ENCODE measurements around the gene MED12L. TPM values are rescaled to one million over a fixed set of nuclear protein-coding genes. Genes with fewer than 3 reads are reported as not detected.

Gene MED12L
- total and polyA plus RNA-seq, 4 experiments from 2014 or later, result 0.35 to 0.78 TPM; not detected in 2

DNA sequence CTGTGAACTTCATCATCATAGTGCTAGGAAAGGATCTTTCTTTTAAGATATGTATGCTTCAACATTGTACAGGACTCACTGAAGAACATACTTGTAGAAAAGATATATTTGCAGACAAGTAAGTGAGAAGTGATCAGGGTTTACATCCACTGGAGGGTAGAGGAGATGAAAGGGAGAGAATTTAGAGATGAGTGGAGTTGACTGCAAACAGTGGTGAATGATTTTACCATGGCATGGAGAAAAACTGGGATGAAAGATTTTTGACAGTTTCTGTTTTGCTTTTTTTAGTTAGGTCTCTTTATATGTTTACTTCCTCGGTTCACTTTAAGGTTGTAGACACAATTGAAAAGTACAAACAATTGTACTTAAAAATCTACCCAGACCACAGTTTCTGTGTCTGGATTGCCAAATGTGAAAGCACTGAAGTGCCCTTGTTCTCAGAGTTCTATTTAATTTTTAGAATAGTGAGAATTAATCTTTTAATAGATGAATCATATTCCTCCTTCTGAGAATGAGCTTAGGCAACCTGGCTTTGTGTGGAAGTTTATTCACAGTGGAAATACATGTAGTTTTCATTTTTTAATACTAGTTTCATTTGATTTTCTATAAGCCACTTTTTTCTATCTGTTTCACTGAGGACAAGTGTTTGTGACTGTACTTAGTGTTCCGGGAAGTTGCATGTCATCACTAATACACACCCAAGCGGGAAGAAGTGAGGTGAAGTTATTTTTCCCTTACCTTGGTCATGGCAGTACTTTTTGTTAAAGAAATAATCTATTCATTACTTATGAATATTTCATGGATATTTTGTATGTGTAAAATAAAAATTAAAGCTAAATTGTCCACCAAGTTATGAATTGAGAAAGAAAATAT, 119.3 kb downstream of the MED12L start:
- no peaks in the 10 kb centered on the region for H3K9me3 Mint-ChIP-seq
- no peak for DNase-seq
- no peaks in the 10 kb centered on the region for H3K27me3 Mint-ChIP-seq
- intact Hi-C loops (cut with micrococcal nuclease), result loop anchor here (5.0 to 10.0 kb wide), 5 partner anchors 442 to 1960 kb away; partner anchors contain the start of genes EIF2A, PFN2, RAP2B and SERP1
- Histone ChIP-seq H3K4me1 (ENCODE audit: insufficient read depth, low read length) (peaks cover 78% of the 10 kb centered on the region), H3K9me3 (ENCODE audit: control insufficient read depth in 1 of 2, low read length in 2 of 2) (no peaks in the 10 kb centered on the region), H3K27me3 (ENCODE audit: insufficient read depth, low read length) (no peaks in the 10 kb centered on the region), H3K27ac (ENCODE audit: low read depth, low read length) (peak overlapping the region; percentile 43), H3K36me3 (ENCODE audit: insufficient read depth, low read length) (no peaks in the 10 kb centered on the region), H3K4me3 (ENCODE audit: low read length in 2 of 2) (no peak overlapping the region)
- CTCF ChIA-PET (ENCODE audit: partially characterized antibody), result interaction anchor here (1.6 to 1.8 kb wide), 3 partner anchors 33 to 74 kb away, joined by 4 to 6 read pairs (median 5); partner anchors contain the start of gene P2RY14
- peaks cover 8 to 25% of the 10 kb centered on the region in 2 donors for H3K36me3 Mint-ChIP-seq
- H3K4me3 Mint-ChIP-seq, result peak overlapping the region; percentile 45 to 80 (median 74)
- peak overlapping the region; percentile 87 to 97 (median 94) for H3K27ac Mint-ChIP-seq
- POLR2A ChIA-PET (ENCODE audit: partially characterized antibody), result interaction anchor here (0.7 to 10.1 kb wide), 5 partner anchors 21 to 444 kb away, joined by 3 to 118 read pairs (median 4); no protein-coding TSS in a partner anchor
- peaks cover 47 to 95% (median 61%) of the 10 kb centered on the region in 4 donors for H3K4me1 Mint-ChIP-seq

DNA sequence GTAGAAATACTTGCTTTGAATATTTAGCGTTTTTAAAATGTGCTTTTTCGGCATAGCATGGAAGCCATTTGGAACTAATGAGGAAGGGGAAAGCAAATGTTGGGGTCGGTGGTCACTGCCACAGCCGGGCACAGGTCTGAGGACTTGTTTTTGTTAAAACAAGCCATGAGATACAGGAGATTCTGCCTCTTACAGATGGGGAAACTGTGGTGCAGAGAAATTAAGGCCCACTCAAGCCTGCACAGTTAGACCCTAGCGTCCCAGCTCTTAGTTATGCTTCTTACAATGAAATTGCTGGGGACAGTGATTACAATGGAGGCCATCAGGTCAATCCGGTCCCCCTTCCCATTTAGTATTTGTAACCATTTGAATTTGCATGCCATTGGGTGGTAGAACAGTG, 120.0 kb downstream of the MED12L start:
- Mint-ChIP-seq H3K27me3 (no peaks in the 10 kb centered on the region), H3K9me3 (no peaks in the 10 kb centered on the region), H3K36me3 (peaks cover 7 to 22% of the 10 kb centered on the region in 2 donors), H3K4me3 (peak overlapping the region in 7 of 8 donors; percentile 45 to 80 (median 75)), H3K27ac (peak overlapping the region; percentile 88 to 97 (median 94)), H3K4me1 (peaks cover 47 to 95% (median 62%) of the 10 kb centered on the region in 4 donors)
- Histone ChIP-seq H3K4me3 (ENCODE audit: low read length in 2 of 2) (no peak overlapping the region), H3K27me3 (ENCODE audit: insufficient read depth, low read length) (no peaks in the 10 kb centered on the region), H3K36me3 (ENCODE audit: insufficient read depth, low read length) (no peaks in the 10 kb centered on the region), H3K27ac (ENCODE audit: low read depth, low read length) (peak overlapping the region; percentile 43), H3K4me1 (ENCODE audit: insufficient read depth, low read length) (peaks cover 76% of the 10 kb centered on the region), H3K9me3 (ENCODE audit: control insufficient read depth in 1 of 2, low read length in 2 of 2) (no peaks in the 10 kb centered on the region)
- no peak for DNase-seq
- POLR2A ChIA-PET (ENCODE audit: partially characterized antibody), result interaction anchor here (0.7 to 10.1 kb wide), 4 partner anchors 21 to 444 kb away, joined by 3 to 118 read pairs (median 6); no protein-coding TSS in a partner anchor
- intact Hi-C loops (cut with micrococcal nuclease), result loop anchor here (10.0 kb wide), 2 partner anchors 791 to 1959 kb away; partner anchors contain the start of gene RAP2B
- CTCF ChIA-PET (ENCODE audit: partially characterized antibody), result interaction anchor here (1.6 to 3.3 kb wide), 4 partner anchors 22 to 73 kb away, joined by 4 to 23 read pairs (median 6); partner anchors contain the start of gene P2RY14

DNA sequence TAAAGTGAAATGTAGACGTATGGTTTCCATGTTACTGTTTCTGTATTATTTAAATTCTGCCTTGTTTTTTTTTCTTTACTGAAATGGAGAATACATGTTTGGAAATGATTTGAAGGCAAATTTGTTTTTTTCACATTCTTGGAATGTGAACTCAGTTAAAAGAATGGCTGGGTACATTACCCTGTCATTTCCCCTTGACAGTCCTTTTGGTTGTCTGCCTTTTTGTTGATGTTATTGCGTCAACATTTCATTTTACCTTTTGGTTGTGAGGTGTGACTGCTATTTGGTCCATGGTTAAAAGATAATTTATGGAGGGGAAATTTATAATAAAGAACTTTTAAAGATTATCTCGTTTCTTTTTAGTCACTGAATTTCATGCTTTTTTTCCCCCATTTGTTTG, 120.7 kb downstream of the MED12L start:
- no peak overlapping the region for H3K27ac ChIP-seq (ENCODE audit: low read depth, low read length)
- no peaks in the 10 kb centered on the region for H3K9me3 ChIP-seq (ENCODE audit: control insufficient read depth in 1 of 2, low read length in 2 of 2)
- peak overlapping the region; percentile 25 to 97 (median 88) for H3K27ac Mint-ChIP-seq
- H3K36me3 ChIP-seq (ENCODE audit: insufficient read depth, low read length), result no peaks in the 10 kb centered on the region
- peaks cover 76% of the 10 kb centered on the region for H3K4me1 ChIP-seq (ENCODE audit: insufficient read depth, low read length)
- no peaks in the 10 kb centered on the region for H3K27me3 ChIP-seq (ENCODE audit: insufficient read depth, low read length)
- H3K9me3 Mint-ChIP-seq, result no peaks in the 10 kb centered on the region
- no peak overlapping the region for H3K4me3 ChIP-seq (ENCODE audit: low read length in 2 of 2)
- peaks cover 49 to 95% (median 64%) of the 10 kb centered on the region in 4 donors for H3K4me1 Mint-ChIP-seq
- peaks cover 4 to 18% of the 10 kb centered on the region in 2 donors for H3K36me3 Mint-ChIP-seq
- CTCF ChIA-PET (ENCODE audit: partially characterized antibody), result interaction anchor here (1.8 to 3.3 kb wide), 3 partner anchors 22 to 72 kb away, joined by 6 to 23 read pairs (median 12); partner anchors contain the start of gene P2RY14
- H3K27me3 Mint-ChIP-seq, result no peaks in the 10 kb centered on the region
- H3K4me3 Mint-ChIP-seq, result peak overlapping the region; percentile 9 to 80 (median 44)
- intact Hi-C loops (cut with micrococcal nuclease), result loop anchor here (10.0 kb wide), 2 partner anchors 791 to 1959 kb away; partner anchors contain the start of gene RAP2B
- POLR2A ChIA-PET (ENCODE audit: partially characterized antibody), result interaction anchor here (1.4 to 10.1 kb wide), 5 partner anchors 11 to 445 kb away, joined by 4 to 118 read pairs (median 7); partner anchors contain the start of gene SIAH2
- DNase-seq, result no peak

DNA sequence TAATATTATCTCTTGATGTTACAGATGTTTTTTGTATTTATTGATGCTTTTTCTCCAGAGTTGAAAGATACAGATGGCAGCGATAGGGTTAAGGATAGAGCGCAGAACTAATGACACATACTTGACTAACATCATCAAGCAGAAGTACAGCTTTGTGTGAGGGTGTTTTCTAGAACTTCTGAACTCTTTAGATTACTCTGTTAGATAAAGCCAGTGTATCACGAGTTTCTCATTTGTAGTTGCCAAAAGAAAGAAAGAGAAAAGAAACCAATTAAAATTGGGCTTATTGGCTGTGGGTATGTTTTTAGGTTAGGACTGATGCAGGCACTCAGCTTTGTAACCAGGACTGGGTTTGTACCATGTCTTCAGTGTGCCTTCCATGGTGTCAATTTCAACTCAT, 124.2 kb downstream of the MED12L start:
- peak in 4 of 5 donors; percentile 47 to 68 (median 54) for DNase-seq
- Histone ChIP-seq H3K4me3 (ENCODE audit: low read length in 2 of 2) (no peak overlapping the region), H3K36me3 (ENCODE audit: insufficient read depth, low read length) (no peaks in the 10 kb centered on the region), H3K9me3 (ENCODE audit: control insufficient read depth in 1 of 2, low read length in 2 of 2) (no peaks in the 10 kb centered on the region), H3K27me3 (ENCODE audit: insufficient read depth, low read length) (no peaks in the 10 kb centered on the region), H3K27ac (ENCODE audit: low read depth, low read length) (no peak overlapping the region), H3K4me1 (ENCODE audit: insufficient read depth, low read length) (peaks cover 56% of the 10 kb centered on the region)
- Mint-ChIP-seq H3K4me3 (peak overlapping the region in 3 of 8 donors; percentile 15 to 63 (median 34)), H3K4me1 (peaks cover 40 to 67% (median 50%) of the 10 kb centered on the region in 4 donors), H3K9me3 (no peaks in the 10 kb centered on the region), H3K36me3 (no peaks in the 10 kb centered on the region), H3K27me3 (no peaks in the 10 kb centered on the region), H3K27ac (peak overlapping the region; percentile 25 to 97 (median 80))
- POLR2A ChIA-PET (ENCODE audit: partially characterized antibody), result interaction anchor here (0.8 to 3.8 kb wide), 6 partner anchors 9 to 37 kb away, joined by 3 to 24 read pairs (median 5); no protein-coding TSS in a partner anchor
- CTCF ChIA-PET (ENCODE audit: partially characterized antibody), result interaction anchor here (2.0 to 5.9 kb wide), 2 partner anchors 40 to 47 kb away, joined by 9 to 74 read pairs; no protein-coding TSS in a partner anchor
- intact Hi-C loops (cut with micrococcal nuclease), result loop anchor here (1.0 to 10.0 kb wide), 4 partner anchors 26 to 1955 kb away; partner anchors contain the start of gene RAP2B

DNA sequence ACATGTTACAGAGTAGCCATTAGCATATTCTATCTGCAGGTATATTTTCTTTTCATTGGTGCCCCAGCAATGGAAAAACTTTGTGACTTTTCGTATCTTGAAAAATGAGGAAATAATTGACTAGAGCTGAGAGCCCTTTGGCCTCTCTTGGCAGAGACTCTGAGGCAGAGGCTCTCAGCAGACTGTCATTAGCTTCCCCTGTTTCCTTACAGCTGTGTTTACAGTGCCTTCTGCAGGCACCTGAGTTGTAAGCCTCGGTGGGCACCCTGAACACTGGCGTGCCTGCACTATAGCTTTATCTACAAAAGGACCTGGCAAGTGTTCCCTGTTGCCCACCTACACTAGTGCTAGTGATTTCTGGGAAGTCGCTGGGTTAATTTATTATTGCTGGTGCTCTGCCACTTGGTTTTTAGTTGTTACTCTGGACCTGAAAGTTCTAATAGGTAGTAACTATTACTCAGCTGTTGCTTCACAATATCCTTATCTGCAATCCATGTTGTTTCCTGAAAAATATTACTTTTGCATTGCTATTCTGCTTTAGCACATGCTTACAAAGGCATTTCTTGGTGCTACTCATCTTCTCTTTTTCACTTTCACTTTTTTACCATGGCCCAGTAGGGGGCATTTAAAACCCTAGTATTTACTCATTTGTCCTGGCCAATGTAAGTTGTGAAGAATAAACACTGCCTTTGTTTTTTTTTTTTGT, 125.4 kb downstream of the MED12L start:
- Mint-ChIP-seq H3K9me3 (no peaks in the 10 kb centered on the region), H3K36me3 (no peaks in the 10 kb centered on the region), H3K27ac (peak overlapping the region; percentile 52 to 97 (median 72)), H3K4me3 (peak overlapping the region in 5 of 8 donors; percentile 3 to 35 (median 32)), H3K27me3 (no peaks in the 10 kb centered on the region), H3K4me1 (peaks cover 31 to 55% (median 41%) of the 10 kb centered on the region in 4 donors)
- no peak for DNase-seq
- no peaks in the 10 kb centered on the region for H3K36me3 ChIP-seq (ENCODE audit: insufficient read depth, low read length)
- H3K4me3 ChIP-seq (ENCODE audit: low read length in 2 of 2), result no peak overlapping the region
- intact Hi-C loops (cut with micrococcal nuclease), result loop anchor here (1.0 kb wide), 1 partner anchor 43 kb away; no protein-coding TSS in a partner anchor
- H3K27me3 ChIP-seq (ENCODE audit: insufficient read depth, low read length), result no peaks in the 10 kb centered on the region
- POLR2A ChIA-PET (ENCODE audit: partially characterized antibody), result interaction anchor here (0.6 to 3.8 kb wide), 6 partner anchors 10 to 551 kb away, joined by 3 to 24 read pairs (median 6); no protein-coding TSS in a partner anchor
- H3K27ac ChIP-seq (ENCODE audit: low read depth, low read length), result no peak overlapping the region
- no peaks in the 10 kb centered on the region for H3K9me3 ChIP-seq (ENCODE audit: control insufficient read depth in 1 of 2, low read length in 2 of 2)
- CTCF ChIA-PET (ENCODE audit: partially characterized antibody), result interaction anchor here (0.7 to 5.9 kb wide), 9 partner anchors 9 to 72 kb away, joined by 3 to 74 read pairs (median 8); partner anchors contain the start of gene GPR171
- H3K4me1 ChIP-seq (ENCODE audit: insufficient read depth, low read length), result peaks cover 44% of the 10 kb centered on the region

DNA sequence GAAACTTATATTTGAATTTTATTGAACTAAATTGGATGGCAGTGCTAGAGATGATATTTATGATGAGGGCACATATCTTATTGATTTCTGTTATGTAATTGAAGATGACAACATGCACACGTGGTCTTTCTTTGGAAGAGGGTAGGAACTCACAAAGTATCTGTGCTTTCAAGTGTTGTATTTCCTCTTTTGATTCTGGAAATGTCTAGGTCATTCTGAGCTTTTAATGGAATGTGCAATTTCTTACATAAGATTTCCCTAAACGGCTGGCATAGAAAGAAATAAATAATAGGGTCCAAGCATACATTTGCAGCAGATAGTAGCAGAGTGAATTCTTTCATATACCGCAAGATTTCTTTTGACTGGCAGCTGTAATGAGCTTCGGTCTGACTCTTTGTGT, 127.7 kb downstream of the MED12L start:
- Histone ChIP-seq H3K9me3 (ENCODE audit: control insufficient read depth in 1 of 2, low read length in 2 of 2) (no peaks in the 10 kb centered on the region), H3K27me3 (ENCODE audit: insufficient read depth, low read length) (no peaks in the 10 kb centered on the region), H3K27ac (ENCODE audit: low read depth, low read length) (no peak overlapping the region), H3K36me3 (ENCODE audit: insufficient read depth, low read length) (no peaks in the 10 kb centered on the region), H3K4me3 (ENCODE audit: low read length in 2 of 2) (no peak overlapping the region), H3K4me1 (ENCODE audit: insufficient read depth, low read length) (peaks cover 22% of the 10 kb centered on the region)
- ChIA-PET CTCF (ENCODE audit: partially characterized antibody) (interaction anchor here (1.3 to 5.9 kb wide), 2 partner anchors 12 to 44 kb away, joined by 3 to 74 read pairs; no protein-coding TSS in a partner anchor), POLR2A (ENCODE audit: partially characterized antibody) (interaction anchor here (1.9 kb wide), 1 partner anchor 12 kb away, joined by 5 read pairs; no protein-coding TSS in a partner anchor)
- H3K27ac Mint-ChIP-seq, result no peak overlapping the region
- H3K36me3 Mint-ChIP-seq, result no peaks in the 10 kb centered on the region
- peaks cover 21 to 32% (median 27%) of the 10 kb centered on the region in 4 donors for H3K4me1 Mint-ChIP-seq
- DNase-seq, result no peak
- intact Hi-C loops (cut with micrococcal nuclease), result no loop called here
- H3K9me3 Mint-ChIP-seq, result no peaks in the 10 kb centered on the region
- no peaks in the 10 kb centered on the region for H3K27me3 Mint-ChIP-seq
- H3K4me3 Mint-ChIP-seq, result no peak overlapping the region

Data from CD4-positive, alpha-beta memory T cell (primary cell).